Measurements from ENCODE around the gene NLE1.

- TF ChIP-seq CTCF (IDR thresholded peaks at IDR 0.05) (peak; percentile 90), ZNF302 (CRISPR knock-in tag; IDR thresholded peaks at IDR 0.05) (no peak), MYC (IDR thresholded peaks at IDR 0.05; ENCODE audit: borderline replicate concordance, low read length) (peak; percentile 99)
These were observed at the start of gene NLE1 for GRCh38 chr17:35141681-35142466.
